ENCODE results near the gene POU3F2. TPM values are rescaled to one million over a fixed set of nuclear protein-coding genes. Genes with fewer than 3 reads are reported as not detected.

POU3F2 gene
- total RNA-seq, 1 experiment from 2014 or later = not detected

DNA sequence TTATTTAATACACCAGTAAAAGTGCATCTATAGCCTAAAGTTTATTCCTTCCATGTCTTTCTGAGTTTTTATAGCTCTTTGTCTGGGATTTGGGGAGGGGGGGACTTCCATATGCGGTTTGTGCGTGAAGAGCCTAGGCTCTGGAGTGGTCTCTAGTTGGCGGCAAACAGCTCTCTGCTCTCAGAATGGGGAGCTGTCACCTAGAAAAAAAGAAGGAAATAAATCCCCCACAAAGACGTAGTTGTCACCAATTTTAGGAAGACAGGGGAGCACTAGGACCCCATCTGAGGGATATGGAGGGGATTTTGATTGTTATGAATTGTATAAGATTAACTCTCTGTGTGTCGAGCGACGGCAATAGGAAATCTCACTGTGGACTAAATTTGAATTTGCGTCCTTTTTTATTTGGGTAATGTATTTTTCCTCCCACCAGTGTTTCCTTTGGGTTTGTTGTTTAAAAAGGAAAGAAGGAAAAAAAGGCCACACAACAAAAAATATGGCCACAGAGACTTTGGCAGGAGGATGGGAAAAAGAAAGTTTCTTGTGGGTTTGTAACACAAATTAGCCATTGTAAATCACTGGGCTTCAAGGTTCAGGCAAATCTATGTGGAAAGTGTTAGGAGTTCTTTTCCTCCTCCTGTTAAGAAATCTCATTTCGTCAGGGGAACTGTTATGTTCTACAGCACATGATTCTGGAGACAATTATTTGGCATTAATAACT, 7.4 kb downstream of the POU3F2 start:
- in situ Hi-C loops (cut with HindIII; ENCODE audit: low sequenced_read_pairs) = no loop called here
- DNase-seq (ENCODE audit: low spot score) = no peak

DNA sequence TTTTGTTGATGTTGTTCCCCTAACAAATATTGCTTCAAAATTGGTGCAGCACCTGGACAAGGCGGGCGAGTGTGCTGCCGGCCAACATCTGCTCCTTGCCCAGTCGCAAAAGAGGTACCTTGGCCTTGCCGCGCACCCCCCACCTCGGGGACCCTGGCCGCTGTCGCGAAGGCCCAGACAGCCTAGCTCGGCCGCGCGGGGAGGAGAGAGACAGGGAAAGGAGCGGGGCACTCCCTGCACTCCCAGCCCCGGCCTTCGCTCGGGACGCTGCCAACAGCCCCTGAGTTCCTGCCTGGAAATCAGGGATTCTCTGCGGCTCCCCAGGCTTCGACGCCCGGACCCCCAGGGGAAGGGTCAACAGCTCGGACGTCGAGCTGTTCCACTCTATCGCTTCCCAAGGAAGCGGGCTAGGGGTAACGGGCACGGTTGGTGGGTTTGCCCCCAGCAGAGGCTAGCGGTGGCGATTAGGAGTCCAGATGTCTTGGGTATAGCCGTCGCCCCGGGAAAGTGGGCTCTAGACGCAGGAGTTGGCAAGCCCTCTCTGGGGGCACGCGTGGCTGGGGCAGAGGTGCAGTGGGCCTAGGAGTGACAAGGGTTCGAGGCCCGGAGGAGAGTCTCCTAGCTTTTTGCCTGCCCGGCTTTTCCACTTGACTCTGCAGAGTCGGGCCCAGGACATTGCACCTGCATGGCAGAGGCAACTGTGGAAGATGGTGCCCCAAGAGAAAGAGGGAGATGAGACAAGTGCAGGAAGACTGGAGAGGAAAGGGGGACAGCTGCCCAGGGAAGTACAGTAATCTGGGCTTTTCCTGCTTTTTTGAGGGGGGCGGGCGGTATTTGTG, 8.2 kb downstream of the POU3F2 start:
- no peak for DNase-seq (ENCODE audit: low spot score)
- in situ Hi-C loops (cut with HindIII; ENCODE audit: low sequenced_read_pairs) = no loop called here

DNA sequence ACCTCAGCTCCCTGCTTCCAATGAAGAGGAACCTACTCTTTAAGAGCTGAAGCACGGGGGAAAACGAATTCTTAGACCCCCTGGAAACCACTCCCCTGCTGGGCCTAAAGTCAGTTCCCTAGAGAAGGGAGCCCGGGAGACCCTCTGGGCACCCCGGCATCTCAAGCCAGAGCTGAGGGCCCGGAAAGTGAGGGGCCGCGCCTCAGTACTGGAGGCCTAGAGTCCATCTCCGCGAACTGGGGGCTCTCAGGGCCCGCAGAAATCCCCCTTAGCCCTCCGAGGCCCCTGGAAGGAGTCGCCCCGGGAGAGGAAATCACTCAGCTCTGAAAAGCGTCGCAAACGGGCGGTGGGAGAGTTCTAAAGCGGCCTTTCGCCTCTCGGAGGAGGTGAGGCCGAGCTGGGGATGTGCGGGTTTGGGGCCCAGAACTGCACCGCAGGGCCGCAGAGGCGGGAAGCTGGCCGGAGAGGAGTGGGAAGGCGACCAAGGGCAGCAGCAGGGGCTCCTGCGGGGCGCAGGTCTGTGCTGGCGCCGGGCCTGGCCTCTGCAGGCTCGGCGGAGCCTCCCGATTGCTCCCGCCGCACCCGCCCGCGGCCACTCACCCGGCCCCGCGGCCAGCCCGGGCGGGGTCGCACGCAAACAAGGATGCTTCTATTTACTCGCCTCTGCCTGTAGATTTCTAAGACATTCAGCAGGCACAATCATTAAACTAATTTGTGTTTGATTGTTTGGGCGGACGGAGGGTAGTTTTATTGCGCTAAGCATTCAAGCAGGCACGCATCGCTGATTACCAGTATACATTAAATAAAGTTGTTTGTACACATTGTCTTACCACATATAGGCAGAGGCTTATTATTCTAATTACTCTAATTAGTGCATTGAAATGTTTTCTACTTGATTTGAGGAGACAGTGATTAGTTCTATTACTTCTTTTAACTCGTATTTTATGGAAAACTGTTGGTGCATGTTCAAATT, 9.2 kb downstream of the POU3F2 start:
- DNase-seq (ENCODE audit: low spot score) = no peak
- in situ Hi-C loops (cut with HindIII; ENCODE audit: low sequenced_read_pairs) = no loop called here

DNA sequence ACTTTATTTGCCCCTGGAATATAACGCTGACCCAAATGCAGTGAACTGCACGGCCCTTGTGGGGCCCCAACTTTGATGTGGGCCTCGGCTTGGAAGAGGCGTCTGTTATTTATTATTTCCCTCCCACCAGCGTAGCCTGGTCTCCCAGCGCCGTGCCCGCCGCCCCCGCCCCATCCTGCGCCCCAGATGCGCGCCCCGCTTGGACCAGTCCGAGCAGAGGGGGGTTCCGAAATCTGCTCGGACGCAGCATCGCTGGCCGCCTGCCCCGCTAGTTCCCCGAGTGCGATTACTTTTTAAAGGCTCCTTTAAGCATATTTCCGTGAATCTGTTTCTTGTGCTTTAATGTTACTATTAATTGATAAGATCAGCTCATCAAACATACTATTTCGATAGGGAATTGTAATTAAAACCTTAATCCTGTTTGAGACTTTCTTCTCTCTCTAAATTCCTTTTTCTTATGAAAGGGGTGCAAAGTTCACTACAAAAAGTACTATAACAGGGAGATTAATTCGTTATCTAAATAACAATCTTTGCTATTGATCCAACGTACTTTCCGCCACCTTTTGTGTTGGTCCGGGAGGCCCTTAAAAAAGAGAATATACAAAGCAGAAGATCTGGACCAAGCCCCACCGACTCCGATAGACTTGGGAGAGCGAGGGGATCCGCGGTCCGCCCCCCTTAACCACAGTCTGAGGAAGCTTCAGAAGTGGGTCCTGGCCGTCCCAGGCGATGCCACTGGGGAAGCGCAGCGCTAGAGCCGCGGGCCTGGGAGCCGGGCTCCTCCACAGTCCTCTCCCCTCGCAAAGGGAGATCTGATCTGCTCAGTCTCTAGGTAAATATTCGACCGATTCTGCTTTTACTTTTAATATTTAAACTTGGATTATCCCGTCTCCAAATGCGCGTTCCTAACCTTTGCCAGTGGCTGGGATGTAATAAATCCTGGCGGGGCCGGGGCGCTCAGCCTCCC, 10.2 kb downstream of the POU3F2 start:
- DNase-seq (ENCODE audit: low spot score) = no peak
- in situ Hi-C loops (cut with HindIII; ENCODE audit: low sequenced_read_pairs) = no loop called here

DNA sequence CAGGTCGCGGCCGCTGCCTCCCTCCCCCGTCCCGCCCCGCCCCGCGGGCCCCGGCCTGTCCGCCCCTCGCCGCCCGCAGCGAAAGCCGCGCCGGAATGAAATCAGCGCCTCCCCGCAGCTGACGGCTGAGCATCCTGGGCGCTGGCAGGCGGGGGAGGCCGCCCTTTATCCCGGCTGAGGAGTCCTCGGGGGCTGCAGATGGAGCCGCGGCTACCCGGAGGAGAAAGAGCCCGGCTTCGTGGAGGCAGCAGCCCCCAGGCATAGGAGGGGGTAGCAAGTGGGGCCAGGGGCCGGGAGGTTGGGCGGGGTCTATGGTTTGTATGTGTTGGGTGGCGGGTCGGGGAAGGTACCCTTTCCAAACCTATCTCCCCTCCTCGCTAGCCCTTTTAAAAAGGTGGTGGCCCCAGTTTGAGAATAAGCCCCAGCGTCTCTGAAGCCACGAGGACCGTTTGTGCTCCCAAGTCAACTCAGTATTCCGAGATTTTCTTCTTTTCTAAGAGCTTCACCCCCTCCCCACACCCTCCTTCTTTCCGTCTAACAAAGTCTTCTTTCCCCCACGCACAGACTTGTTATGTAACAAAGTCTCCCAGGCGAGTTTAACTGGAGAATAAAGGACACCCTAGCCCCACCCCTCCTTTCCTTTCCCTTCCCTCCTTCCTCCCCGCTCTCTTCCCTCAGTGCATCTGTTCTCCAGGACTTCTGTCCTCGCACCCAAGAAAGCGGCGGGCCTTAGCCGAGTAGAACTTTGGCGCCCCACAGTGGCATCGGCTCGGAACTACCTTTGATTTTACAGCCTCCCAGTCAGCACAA, 11.0 kb downstream of the POU3F2 start:
- in situ Hi-C loops (cut with HindIII; ENCODE audit: low sequenced_read_pairs) = no loop called here
- DNase-seq (ENCODE audit: low spot score) = peak; percentile 80

GRCh38 chr6:98846021-98846380, 11.6 kb downstream of the POU3F2 start:
- in situ Hi-C loops (cut with HindIII; ENCODE audit: low sequenced_read_pairs) = no loop called here

DNA sequence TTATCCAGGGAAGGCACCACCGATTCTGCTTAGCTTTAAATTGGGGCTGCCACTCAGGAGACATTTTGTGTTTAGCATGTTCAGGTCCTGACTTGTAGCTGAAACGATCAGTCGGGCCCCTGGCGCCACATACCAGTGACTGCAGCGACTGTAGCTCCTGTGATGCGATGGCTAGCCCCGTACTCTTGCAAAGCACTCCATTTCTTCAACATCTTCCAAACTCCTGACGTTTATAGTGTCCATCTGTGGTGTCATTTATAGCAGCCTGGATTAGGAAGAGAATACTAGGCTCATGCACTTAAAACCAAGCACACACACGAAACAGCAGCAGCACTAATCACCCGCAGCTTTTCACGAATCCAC, 13.0 kb downstream of the POU3F2 start:
- DNase-seq (ENCODE audit: low spot score) = no peak
- in situ Hi-C loops (cut with HindIII; ENCODE audit: low sequenced_read_pairs) = no loop called here

More at GRCh38 chr6:98846021-98846380, 11.6 kb downstream of the POU3F2 start:
- DNase-seq (ENCODE audit: low spot score) = no peak

- DNase-seq (ENCODE audit: low spot score) = no peak
- in situ Hi-C loops (cut with HindIII; ENCODE audit: low sequenced_read_pairs) = no loop called here
Measured at GRCh38 chr6:98847779-98848538, 13.6 kb downstream of the POU3F2 start.

DNA sequence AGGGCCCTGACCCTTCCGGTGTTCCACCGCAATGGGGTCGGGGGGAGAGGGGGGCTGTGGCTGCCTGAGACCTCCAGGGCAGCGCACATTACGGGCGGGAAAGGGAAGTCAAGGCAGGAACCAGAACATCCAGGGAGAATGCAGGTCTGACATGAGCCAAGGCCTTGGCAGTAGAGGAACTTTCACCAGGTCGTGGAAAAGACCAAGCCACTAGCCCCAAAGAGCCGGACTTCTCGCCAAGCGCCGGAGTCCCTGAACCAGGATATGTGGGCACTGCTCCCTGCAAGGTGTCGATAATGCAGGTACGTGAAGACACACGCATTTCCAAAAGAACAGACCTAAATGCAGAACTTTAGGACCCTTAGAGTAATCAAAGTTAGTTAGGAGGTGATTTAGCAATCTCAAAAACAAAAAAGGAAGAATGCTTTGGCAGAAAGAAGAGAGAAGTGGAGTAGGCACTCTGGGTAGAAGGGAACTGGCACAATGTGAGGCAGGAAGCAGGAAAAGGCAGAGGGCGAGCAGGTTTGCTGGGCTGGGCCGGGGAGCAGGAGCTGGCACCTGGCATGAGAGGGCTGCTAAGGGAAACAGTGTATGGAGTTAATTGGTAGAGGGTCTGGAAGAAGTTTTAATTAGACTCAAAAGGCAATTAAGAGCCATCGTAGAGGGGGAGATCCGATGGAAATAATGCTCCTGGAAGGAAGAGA, 14.3 kb downstream of the POU3F2 start:
- DNase-seq (ENCODE audit: low spot score) = no peak
- in situ Hi-C loops (cut with HindIII; ENCODE audit: low sequenced_read_pairs) = no loop called here

GRCh38 chr6:98864497-98864896, 30.1 kb downstream of the POU3F2 start:
- DNase-seq (ENCODE audit: low spot score) = no peak
- in situ Hi-C loops (cut with HindIII; ENCODE audit: low sequenced_read_pairs) = no loop called here

DNA sequence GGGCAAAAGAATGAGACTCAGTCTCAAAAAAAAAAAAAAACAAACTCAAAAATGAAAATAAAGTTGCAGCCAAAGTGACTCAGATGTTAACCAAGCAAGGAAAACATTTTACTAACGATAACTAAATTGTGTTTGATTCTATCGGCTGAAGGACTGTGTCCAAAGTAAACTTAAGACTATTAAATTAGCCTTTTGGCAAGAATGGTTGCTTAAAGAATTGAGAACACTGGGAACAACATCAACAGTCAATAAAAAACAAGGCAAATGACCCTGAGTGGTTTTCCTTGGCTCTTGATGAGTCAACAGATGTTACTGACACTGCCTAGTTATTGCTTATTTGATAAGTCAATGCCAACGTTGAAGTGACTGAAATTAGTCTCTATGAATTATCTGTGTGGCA, 36.7 kb downstream of the POU3F2 start:
- in situ Hi-C loops (cut with HindIII; ENCODE audit: low sequenced_read_pairs) = no loop called here
- DNase-seq (ENCODE audit: low spot score) = no peak

DNA sequence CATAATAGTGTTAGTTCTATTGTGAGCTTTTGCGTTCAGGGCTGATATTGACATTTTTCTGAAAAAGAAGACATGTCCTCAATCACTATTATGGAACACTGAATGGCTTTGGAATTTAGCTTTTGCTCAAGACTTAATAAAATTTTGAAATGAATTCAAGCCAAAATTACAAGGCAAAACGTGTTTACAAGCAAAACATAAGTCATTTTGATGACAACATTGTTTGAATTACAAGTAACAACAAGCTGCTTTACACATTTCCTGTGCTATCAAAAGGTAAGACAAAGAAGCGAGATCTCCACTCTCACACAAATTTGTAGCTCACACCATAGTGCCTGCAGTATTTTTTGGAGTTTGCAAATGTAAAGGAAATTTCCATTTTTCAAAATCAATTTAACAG, 37.4 kb downstream of the POU3F2 start:
- in situ Hi-C loops (cut with HindIII; ENCODE audit: low sequenced_read_pairs) = no loop called here
- DNase-seq (ENCODE audit: low spot score) = no peak

DNA sequence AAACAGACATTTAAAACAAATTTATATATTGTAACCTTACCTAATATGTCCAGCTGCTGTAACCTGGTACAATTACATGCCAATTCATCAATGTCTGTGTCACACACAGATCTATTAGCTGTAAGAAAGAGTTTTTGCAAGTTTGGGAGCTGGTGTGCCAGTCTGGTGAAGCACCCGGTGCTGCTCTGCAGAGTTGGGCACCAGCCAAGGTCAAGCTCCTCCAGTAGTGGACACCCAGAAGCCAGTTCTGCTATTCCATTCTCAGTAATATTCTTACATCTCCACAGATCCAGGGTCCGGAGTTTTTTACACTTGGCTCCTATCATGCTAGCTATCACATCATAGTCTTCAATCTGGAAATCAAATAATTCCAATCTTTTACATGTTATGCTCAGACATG, 41.0 kb downstream of the POU3F2 start:
- peak; percentile 9 for DNase-seq (ENCODE audit: low spot score)
- in situ Hi-C loops (cut with HindIII; ENCODE audit: low sequenced_read_pairs) = no loop called here

GRCh38 chr6:98877250-98877649, 42.9 kb downstream of the POU3F2 start:
- no peak for DNase-seq (ENCODE audit: low spot score)
- in situ Hi-C loops (cut with HindIII; ENCODE audit: low sequenced_read_pairs) = no loop called here

DNA sequence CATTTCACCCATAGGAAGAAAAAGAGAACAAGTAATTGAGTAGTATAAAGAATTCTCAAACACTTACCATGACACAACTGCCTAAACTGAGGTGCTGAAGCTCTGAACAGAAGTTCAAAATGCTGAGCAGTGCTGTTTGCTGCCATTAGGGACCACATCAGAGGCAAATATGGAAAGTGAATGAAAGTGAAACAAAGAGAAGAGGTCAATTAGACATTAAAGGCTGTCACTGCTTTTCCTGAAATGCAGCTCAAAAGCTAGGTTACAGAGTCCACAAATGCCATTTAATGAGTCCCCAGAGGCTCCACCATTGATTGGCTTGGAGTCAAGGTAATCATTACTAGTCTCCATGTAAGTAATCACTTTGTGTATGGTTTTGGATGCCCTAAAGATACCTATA, 46.1 kb downstream of the POU3F2 start:
- in situ Hi-C loops (cut with HindIII; ENCODE audit: low sequenced_read_pairs) = no loop called here
- DNase-seq (ENCODE audit: low spot score) = no peak

DNA sequence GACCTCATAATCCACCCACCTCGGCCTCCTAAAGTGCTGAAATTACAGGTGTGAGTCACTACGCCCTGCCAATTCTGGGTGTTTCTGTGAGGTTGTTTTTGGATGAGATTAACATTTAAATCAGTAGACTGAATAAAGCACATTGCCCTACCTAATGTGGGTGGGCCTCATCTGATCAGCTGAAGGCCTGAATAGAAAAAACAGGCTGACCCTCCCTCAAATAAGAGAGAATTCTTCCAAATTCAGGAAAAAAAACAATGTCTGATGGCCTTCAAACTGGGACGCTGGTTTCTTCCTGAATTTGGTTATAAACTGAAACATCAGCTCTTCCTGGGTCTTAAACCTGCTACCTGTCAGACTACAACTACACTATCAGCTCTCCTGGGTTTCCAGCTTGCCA, 51.0 kb downstream of the POU3F2 start:
- in situ Hi-C loops (cut with HindIII; ENCODE audit: low sequenced_read_pairs) = no loop called here
- DNase-seq (ENCODE audit: low spot score) = no peak

GRCh38 chr6:98887650-98888049, 53.3 kb downstream of the POU3F2 start:
- in situ Hi-C loops (cut with HindIII; ENCODE audit: low sequenced_read_pairs) = no loop called here
- no peak for DNase-seq (ENCODE audit: low spot score)
